Right hindlimb (tissue), 1 donor: ENCODE data around the gene STOX1.
A peak's percentile ranks its signal among the peaks of the same experiment; 100 is the strongest.
"Not testable (repeated sequence)": the region's sequence is repeated elsewhere in the genome, so short reads cannot be mapped to it uniquely, and the experiment has no call there.

Source experiments
- DNase-seq: peaks from one replicate; pipeline ENCODE4 v3.0.0-alpha.2; 2018

The STOX1 gene

GRCh38 chr10:68829521-68829920 lies 2.2 kb downstream of the STOX1 start:
- DNase-seq: no peak

GRCh38 chr10:68829952-68830351 lies 2.6 kb downstream of the STOX1 start:
- no peak for DNase-seq

- DNase-seq: no peak
Observed at GRCh38 chr10:68831961-68832455, 4.7 kb downstream of the STOX1 start.

GRCh38 chr10:68832601-68833000 lies 5.3 kb downstream of the STOX1 start:
- no peak for DNase-seq

- no peak for DNase-seq
Observed at GRCh38 chr10:68837626-68838322, 10.4 kb downstream of the STOX1 start.

GRCh38 chr10:68840650-68841049 lies 13.3 kb downstream of the STOX1 start:
- DNase-seq: not testable (repeated sequence)

- DNase-seq: no peak
Observed at GRCh38 chr10:68848281-68848680, 20.9 kb downstream of the STOX1 start.

- no peak for DNase-seq
Observed at GRCh38 chr10:68848806-68849205, 21.5 kb downstream of the STOX1 start.

- DNase-seq: no peak
Observed at GRCh38 chr10:68856352-68856751, 29.0 kb downstream of the STOX1 start.

- DNase-seq: no peak
Observed at GRCh38 chr10:68857005-68857404, 29.7 kb downstream of the STOX1 start.

- DNase-seq: no peak
Observed at GRCh38 chr10:68861253-68861652, 33.9 kb downstream of the STOX1 start.

- no peak for DNase-seq
Observed at GRCh38 chr10:68864611-68865010, 37.3 kb downstream of the STOX1 start.

GRCh38 chr10:68868173-68868572 lies 40.8 kb downstream of the STOX1 start:
- not testable (repeated sequence) for DNase-seq

- no peak for DNase-seq
Observed at GRCh38 chr10:68869623-68870022, 42.3 kb downstream of the STOX1 start.

- no peak for DNase-seq
Observed at GRCh38 chr10:68870061-68870460, 42.7 kb downstream of the STOX1 start.

- no peak for DNase-seq
Observed at GRCh38 chr10:68870545-68871104, 43.3 kb downstream of the STOX1 start.

GRCh38 chr10:68871105-68871711 lies 43.9 kb downstream of the STOX1 start:
- DNase-seq: peak; percentile 40

GRCh38 chr10:68871731-68872342 lies 44.5 kb downstream of the STOX1 start:
- DNase-seq: peak; percentile 61

GRCh38 chr10:68876246-68877138 lies 49.2 kb downstream of the STOX1 start:
- no peak for DNase-seq

- no peak for DNase-seq
Observed at GRCh38 chr10:68877482-68878110, 50.3 kb downstream of the STOX1 start.

- no peak for DNase-seq
Observed at GRCh38 chr10:68878496-68878895, 51.2 kb downstream of the STOX1 start.

GRCh38 chr10:68879628-68880027 lies 52.3 kb downstream of the STOX1 start:
- DNase-seq: no peak
